ENCODE data around the gene ATG7. TPM values are rescaled to one million over a fixed set of nuclear protein-coding genes. Genes with fewer than 3 reads are reported as not detected.
"Not testable (repeated sequence)": the region's sequence is repeated elsewhere in the genome, so short reads cannot be mapped to it uniquely, and the experiment has no call there.

The ATG7 gene
- total RNA-seq, 1 donor from 2014 or later = 61.7 TPM

DNA sequence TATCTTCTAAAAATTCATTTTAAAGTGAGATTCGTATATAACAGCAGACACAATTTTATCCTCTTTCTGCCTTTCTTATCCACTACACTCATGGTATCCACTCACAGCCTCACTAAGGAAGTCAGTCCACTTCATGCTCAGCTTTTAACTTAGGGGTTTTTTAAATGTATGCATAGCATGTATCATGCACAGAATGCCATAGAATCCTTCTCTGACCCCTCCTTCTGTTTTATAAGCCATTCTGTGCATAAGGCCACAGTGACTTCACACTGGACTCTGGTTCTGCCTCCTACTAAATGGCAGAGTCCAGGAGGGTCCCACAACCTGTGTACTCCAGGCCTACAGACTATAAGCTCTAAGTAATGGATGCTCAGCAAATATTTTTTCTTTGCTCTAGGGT is 129.2 kb downstream of the ATG7 start:
- DNase-seq = no peak
- H3K4me1 ChIP-seq = no peaks in the 10 kb centered on the region
- H3K27me3 ChIP-seq (ENCODE audit: low read depth) = no peaks in the 10 kb centered on the region
- no peak for ATAC-seq
- no peaks in the 10 kb centered on the region for H3K9me3 ChIP-seq
- H3K36me3 ChIP-seq = peaks cover 13% of the 10 kb centered on the region
- H3K27ac ChIP-seq = no peak overlapping the region
- intact Hi-C loops (cut with DNase I) = no loop called here
- no peak overlapping the region for H3K4me3 ChIP-seq
- TF ChIP-seq, protein P1, sequence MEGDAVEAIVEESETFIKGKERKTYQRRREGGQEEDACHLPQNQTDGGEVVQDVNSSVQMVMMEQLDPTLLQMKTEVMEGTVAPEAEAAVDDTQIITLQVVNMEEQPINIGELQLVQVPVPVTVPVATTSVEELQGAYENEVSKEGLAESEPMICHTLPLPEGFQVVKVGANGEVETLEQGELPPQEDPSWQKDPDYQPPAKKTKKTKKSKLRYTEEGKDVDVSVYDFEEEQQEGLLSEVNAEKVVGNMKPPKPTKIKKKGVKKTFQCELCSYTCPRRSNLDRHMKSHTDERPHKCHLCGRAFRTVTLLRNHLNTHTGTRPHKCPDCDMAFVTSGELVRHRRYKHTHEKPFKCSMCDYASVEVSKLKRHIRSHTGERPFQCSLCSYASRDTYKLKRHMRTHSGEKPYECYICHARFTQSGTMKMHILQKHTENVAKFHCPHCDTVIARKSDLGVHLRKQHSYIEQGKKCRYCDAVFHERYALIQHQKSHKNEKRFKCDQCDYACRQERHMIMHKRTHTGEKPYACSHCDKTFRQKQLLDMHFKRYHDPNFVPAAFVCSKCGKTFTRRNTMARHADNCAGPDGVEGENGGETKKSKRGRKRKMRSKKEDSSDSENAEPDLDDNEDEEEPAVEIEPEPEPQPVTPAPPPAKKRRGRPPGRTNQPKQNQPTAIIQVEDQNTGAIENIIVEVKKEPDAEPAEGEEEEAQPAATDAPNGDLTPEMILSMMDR (IDR thresholded peaks at IDR 0.05) = no peak

DNA sequence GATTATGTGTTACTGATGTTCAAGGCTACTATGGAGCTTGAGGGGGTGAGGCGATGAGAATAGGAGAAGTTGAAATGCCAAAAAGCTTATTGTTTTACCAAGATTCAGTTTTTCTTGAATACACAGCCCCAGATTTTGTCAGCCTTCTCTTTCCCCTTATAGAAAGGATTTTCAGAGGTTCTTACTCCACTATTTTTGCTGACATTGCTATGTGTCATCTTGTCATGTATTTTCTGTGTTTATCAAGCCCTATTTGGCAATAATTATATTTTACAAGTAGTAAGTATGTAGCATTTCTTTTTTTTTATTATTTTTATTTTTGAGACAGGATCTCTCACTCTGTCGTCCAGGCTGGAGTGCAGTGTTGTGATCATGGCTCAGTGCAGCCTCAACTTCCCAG is 133.1 kb downstream of the ATG7 start:
- H3K9me3 ChIP-seq = peaks cover 11% of the 10 kb centered on the region
- H3K36me3 ChIP-seq = peaks cover 7% of the 10 kb centered on the region
- ATAC-seq = no peak
- intact Hi-C loops (cut with DNase I) = no loop called here
- no peak for DNase-seq
- no peaks in the 10 kb centered on the region for H3K4me1 ChIP-seq
- H3K27ac ChIP-seq = no peak overlapping the region
- TF ChIP-seq, protein P1 (IDR thresholded peaks at IDR 0.05) = no peak
- H3K4me3 ChIP-seq = no peak overlapping the region
- H3K27me3 ChIP-seq (ENCODE audit: low read depth) = no peaks in the 10 kb centered on the region

DNA sequence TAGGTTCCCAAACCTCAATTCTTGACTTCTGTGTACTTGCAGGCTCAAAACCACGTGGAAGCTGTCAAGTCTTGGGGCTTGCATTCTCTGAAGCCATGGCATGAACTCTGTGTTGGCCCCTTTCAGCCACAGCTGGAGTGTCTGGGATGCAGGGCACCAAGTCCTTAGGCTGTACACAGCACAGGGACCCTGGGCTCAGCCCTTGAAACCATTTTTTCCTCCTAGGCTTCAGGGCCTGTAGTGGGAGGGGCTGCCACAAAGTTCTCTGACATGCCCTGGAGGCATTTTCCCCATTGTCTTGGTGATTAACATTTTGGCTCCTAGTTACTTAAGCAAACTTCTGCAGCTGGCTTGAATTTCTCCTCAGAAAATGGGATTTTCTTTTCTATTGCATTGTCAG is 135.4 kb downstream of the ATG7 start:
- Histone ChIP-seq H3K27ac (no peak overlapping the region), H3K27me3 (ENCODE audit: low read depth) (no peaks in the 10 kb centered on the region), H3K4me3 (no peak overlapping the region), H3K4me1 (no peaks in the 10 kb centered on the region), H3K36me3 (peaks cover 7% of the 10 kb centered on the region), H3K9me3 (peaks cover 11% of the 10 kb centered on the region)
- DNase-seq (no peak), ATAC-seq (no peak)
- intact Hi-C loops (cut with DNase I) = no loop called here
- TF ChIP-seq, protein P1 (IDR thresholded peaks at IDR 0.05) = no peak

DNA sequence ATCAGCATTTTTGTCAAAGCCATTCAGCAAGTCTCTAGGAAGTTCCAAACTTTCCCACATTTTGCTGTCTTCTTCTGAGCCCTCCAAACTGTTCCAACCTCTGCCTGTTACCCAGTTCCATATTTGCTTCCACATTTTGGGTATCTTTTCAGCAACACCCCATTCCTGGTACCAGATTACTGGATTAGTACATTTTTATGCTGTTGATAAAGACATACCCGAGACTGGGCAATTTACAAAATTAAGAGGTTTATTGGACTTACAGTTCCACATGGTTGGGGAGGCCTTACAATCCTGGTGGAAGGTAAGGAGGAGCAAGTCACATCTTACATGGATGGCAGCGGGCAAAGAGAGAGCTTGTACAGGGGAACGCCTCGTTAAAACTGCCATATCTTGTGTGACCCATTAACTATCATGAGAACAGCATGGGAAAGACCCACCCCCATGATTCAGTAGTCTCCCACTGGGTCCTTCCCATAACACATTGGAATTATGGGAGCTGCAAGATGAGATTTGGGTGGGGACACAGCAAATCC is 136.2 kb downstream of the ATG7 start:
- H3K27ac ChIP-seq; H3K36me3 ChIP-seq; H3K27me3 ChIP-seq (ENCODE audit: low read depth); H3K4me3 ChIP-seq; ATAC-seq; H3K4me1 ChIP-seq; DNase-seq; intact Hi-C loops (cut with DNase I): not testable (repeated sequence)
- peaks cover 14% of the 10 kb centered on the region for H3K9me3 ChIP-seq

DNA sequence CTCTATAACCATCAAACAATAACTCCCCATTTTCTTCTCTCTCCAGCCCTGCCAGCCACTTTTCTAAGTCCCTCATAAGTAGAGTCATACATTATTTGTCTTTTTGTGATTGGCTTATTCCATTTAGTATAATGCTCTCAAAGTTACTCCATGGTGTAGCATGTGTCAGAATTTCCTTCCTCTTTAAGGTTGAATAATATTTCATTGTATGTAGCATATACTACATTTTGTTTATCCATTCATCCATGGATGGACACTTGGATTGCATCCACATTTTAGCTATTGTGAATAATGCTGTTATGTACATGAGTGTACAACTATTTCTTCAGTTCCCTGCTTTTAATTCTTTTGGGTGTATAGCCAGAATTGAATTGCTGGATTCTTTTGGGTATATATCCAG is 138.4 kb downstream of the ATG7 start:
- TF ChIP-seq, protein P1 (IDR thresholded peaks at IDR 0.05) = no peak
- no peak for ATAC-seq
- H3K27me3 ChIP-seq (ENCODE audit: low read depth) = no peaks in the 10 kb centered on the region

DNA sequence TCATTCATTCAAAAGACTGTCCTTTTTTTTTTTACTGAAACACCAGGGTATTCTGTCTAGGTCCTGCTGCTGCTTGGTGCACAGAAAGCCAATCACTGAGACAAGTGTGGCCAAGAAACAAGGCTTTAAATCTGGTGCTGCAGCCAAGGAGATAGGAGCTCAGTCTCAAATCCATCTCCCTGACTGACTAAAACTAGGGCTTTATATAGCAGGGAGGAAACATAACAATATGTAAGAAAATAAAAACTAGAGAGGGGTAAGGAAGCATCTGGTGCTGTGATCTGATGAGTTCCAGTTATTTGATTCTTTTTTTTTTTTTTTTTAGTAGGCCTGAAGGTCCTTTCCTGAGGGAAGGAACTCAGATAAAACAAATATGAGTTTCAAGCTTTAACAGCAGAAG is 139.8 kb downstream of the ATG7 start:
- TF ChIP-seq, protein P1 (IDR thresholded peaks at IDR 0.05) = no peak
- no peaks in the 10 kb centered on the region for H3K36me3 ChIP-seq
- H3K27me3 ChIP-seq (ENCODE audit: low read depth) = no peaks in the 10 kb centered on the region
- ATAC-seq = no peak
- DNase-seq = no peak
- H3K4me1 ChIP-seq = no peaks in the 10 kb centered on the region
- H3K4me3 ChIP-seq = no peak overlapping the region
- peaks cover 24% of the 10 kb centered on the region for H3K9me3 ChIP-seq
- intact Hi-C loops (cut with DNase I) = no loop called here
- H3K27ac ChIP-seq = no peak overlapping the region

More for the DNA sequence above, 138.4 kb downstream of the ATG7 start:
- H3K4me3 ChIP-seq = no peak overlapping the region
- peaks cover 5% of the 10 kb centered on the region for H3K36me3 ChIP-seq
- peaks cover 24% of the 10 kb centered on the region for H3K9me3 ChIP-seq
- no peak for DNase-seq
- no peaks in the 10 kb centered on the region for H3K4me1 ChIP-seq
- intact Hi-C loops (cut with DNase I) = no loop called here
- no peak overlapping the region for H3K27ac ChIP-seq

Measured in lower lobe of right lung (tissue), 2 donors.